ENCODE results near the gene MTAP. TPM values are rescaled to one million over a fixed set of nuclear protein-coding genes. Genes with fewer than 3 reads are reported as not detected.

The MTAP gene
- total RNA-seq, 1 experiment from 2014 or later, result 84.3 TPM

DNA sequence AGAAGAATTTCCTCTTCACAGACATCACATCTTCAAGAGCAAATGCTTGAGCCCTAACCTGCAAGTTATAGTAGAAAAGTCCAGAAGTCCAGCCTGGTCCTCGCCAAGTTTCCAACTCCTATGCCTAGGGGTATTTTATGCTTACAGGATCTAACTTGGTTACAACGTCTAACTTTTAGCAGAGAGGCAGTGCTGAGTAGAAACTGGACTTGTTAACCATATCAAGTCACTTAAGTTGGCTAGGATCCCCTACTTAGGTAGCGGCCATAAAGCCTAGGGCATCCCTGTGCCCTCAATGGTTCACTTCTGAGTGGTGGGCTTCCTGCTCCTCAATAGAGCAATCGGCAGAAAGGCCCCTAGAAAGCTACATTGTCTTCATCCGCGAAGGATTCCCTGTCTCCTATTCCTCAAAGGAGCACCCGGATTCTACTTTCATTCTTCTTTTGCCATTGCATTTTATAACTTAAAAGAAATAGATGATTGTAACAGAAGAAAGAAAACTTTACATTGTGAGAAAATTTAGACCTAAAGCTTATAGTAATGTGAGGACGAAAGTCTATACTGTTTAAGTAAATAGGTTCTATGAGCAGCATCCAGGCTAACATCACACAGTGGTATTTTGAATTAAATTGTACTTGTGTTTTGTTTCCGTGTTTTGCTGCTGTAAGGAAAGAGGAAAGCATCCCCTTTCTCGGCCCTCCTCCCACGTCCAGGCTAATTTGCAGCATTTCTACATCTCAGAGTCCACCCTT is 1.3 kb upstream of the MTAP start:
- no peak for DNase-seq (ENCODE audit: low spot score)
- peaks cover 11% of the 10 kb centered on the region for H3K36me3 Mint-ChIP-seq
- ChIA-PET POLR2A (interaction anchor here (1.0 to 1.2 kb wide), 2 partner anchors 20 to 30 kb away, joined by 3 read pairs; no protein-coding TSS in a partner anchor), CTCF (interaction anchor here (2.2 to 2.6 kb wide), 3 partner anchors 11 to 475 kb away, joined by 6 to 11 read pairs (median 10); partner anchors contain the start of gene CDKN2B)
- peak overlapping the region; percentile 99 for H3K4me3 Mint-ChIP-seq
- peak overlapping the region; percentile 96 for H3K27ac Mint-ChIP-seq
- H3K27me3 Mint-ChIP-seq (ENCODE audit: low read depth), result peaks cover 56% of the 10 kb centered on the region
- TF ChIP-seq, protein P1, sequence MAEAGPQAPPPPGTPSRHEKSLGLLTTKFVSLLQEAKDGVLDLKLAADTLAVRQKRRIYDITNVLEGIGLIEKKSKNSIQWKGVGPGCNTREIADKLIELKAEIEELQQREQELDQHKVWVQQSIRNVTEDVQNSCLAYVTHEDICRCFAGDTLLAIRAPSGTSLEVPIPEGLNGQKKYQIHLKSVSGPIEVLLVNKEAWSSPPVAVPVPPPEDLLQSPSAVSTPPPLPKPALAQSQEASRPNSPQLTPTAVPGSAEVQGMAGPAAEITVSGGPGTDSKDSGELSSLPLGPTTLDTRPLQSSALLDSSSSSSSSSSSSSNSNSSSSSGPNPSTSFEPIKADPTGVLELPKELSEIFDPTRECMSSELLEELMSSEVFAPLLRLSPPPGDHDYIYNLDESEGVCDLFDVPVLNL (CRISPR knock-in tag; IDR thresholded peaks at IDR 0.05; ENCODE audit: borderline replicate concordance, low read depth), result no peak
- ATAC-seq, result no peak
- no peaks in the 10 kb centered on the region for H3K9me3 Mint-ChIP-seq
- H3K4me1 Mint-ChIP-seq, result peaks cover 31% of the 10 kb centered on the region

DNA sequence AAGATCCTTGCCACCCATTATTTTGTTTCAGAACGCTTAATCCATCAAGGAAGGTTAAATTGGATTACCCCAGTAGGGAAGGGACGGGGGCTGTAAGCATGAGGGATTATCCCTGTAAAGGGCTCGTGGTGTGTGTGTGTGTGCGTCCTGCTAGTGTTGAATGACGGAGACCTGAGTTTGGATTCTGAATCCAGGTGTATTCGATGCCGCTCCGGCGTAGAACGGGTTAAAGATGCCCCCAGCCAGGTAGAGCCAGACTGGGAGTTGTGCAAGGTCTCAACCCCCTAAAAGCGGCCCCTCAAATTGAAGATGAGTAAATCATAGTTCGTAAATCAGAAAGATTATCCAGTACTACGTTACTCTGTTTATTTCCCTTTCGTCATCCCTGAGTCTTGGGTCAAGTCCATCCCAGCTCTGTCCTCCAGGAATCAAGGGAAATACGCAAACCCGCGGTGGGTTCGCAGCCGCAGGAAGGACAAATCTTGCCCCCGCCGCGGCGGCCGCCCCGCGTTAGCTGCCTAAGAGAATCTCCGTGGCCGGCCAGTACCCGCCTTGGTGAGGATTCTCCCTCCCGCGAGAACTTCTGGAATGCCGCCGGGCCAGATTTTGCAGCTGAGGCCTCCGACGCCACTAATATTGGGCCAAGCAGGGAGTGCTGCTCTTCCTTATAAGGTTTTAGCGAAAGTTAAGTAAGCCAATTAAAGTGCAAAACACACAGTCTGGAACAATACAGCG is 586 bp upstream of the MTAP start:
- ChIA-PET CTCF (interaction anchor here (1.6 to 2.6 kb wide), 4 partner anchors 11 to 476 kb away, joined by 5 to 11 read pairs (median 8); partner anchors contain the start of gene CDKN2B), POLR2A (interaction anchor here (0.7 to 1.6 kb wide), 6 partner anchors 21 to 1622 kb away, joined by 3 to 6 read pairs (median 3); partner anchors contain the start of gene CDKN2B)
- Mint-ChIP-seq H3K4me1 (peaks cover 35% of the 10 kb centered on the region), H3K27me3 (ENCODE audit: low read depth) (peaks cover 49% of the 10 kb centered on the region), H3K9me3 (no peaks in the 10 kb centered on the region), H3K4me3 (peak overlapping the region; percentile 99), H3K27ac (peak overlapping the region; percentile 96), H3K36me3 (peaks cover 15% of the 10 kb centered on the region)
- peak; percentile 65 for ATAC-seq
- DNase-seq (ENCODE audit: low spot score), result peak; percentile 78
- TF ChIP-seq, protein P2, sequence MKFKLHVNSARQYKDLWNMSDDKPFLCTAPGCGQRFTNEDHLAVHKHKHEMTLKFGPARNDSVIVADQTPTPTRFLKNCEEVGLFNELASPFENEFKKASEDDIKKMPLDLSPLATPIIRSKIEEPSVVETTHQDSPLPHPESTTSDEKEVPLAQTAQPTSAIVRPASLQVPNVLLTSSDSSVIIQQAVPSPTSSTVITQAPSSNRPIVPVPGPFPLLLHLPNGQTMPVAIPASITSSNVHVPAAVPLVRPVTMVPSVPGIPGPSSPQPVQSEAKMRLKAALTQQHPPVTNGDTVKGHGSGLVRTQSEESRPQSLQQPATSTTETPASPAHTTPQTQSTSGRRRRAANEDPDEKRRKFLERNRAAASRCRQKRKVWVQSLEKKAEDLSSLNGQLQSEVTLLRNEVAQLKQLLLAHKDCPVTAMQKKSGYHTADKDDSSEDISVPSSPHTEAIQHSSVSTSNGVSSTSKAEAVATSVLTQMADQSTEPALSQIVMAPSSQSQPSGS (CRISPR knock-in tag; IDR thresholded peaks at IDR 0.05; ENCODE audit: borderline replicate concordance, low read depth), result no peak
- TF ChIP-seq TEAD1 (CRISPR knock-in tag; IDR thresholded peaks at IDR 0.05) (0 out of 2 replicates have a peak, but pooled peaks have one; percentile 28), CBFB (CRISPR knock-in tag; IDR thresholded peaks at IDR 0.05; ENCODE audit: low read depth) (no peak), CREB1 (CRISPR knock-in tag; IDR thresholded peaks at IDR 0.05) (no peak)
- TF ChIP-seq, protein P3, sequence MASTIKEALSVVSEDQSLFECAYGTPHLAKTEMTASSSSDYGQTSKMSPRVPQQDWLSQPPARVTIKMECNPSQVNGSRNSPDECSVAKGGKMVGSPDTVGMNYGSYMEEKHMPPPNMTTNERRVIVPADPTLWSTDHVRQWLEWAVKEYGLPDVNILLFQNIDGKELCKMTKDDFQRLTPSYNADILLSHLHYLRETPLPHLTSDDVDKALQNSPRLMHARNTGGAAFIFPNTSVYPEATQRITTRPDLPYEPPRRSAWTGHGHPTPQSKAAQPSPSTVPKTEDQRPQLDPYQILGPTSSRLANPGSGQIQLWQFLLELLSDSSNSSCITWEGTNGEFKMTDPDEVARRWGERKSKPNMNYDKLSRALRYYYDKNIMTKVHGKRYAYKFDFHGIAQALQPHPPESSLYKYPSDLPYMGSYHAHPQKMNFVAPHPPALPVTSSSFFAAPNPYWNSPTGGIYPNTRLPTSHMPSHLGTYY (CRISPR knock-in tag; IDR thresholded peaks at IDR 0.05), result no peak

DNA sequence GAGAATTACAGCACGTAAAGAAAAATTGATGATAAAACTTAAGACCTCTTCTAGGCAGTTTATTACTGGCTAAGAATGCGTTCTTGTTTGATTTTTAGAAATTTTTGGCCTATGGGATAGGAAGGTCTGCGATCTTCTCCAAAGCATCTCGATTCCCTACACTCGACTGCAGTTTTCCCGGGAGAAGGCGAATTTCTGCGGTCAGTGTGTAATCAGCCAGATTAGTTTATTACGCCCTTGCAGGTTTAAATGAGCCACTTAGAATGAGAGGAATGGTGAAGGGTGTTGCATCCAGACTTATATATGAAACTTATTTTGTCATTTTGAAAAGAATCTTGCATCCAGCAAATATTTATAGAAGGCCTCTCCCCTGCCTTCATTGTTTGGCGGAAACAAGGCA is 1.2 kb downstream of the MTAP start:
- Mint-ChIP-seq H3K27me3 (ENCODE audit: low read depth) (peaks cover 32% of the 10 kb centered on the region), H3K4me3 (peak overlapping the region; percentile 99), H3K4me1 (peaks cover 35% of the 10 kb centered on the region), H3K36me3 (peaks cover 26% of the 10 kb centered on the region), H3K9me3 (no peaks in the 10 kb centered on the region), H3K27ac (peak overlapping the region; percentile 97)
- TF ChIP-seq KAT7 (CRISPR knock-in tag; IDR thresholded peaks at IDR 0.05; ENCODE audit: borderline replicate concordance), result no peak
- TF ChIP-seq, protein P4, sequence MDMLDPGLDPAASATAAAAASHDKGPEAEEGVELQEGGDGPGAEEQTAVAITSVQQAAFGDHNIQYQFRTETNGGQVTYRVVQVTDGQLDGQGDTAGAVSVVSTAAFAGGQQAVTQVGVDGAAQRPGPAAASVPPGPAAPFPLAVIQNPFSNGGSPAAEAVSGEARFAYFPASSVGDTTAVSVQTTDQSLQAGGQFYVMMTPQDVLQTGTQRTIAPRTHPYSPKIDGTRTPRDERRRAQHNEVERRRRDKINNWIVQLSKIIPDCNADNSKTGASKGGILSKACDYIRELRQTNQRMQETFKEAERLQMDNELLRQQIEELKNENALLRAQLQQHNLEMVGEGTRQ (CRISPR knock-in tag; IDR thresholded peaks at IDR 0.05), result no peak
- TF ChIP-seq SOX15 (CRISPR knock-in tag; IDR thresholded peaks at IDR 0.05), result no peak
- TF ChIP-seq, protein P5, sequence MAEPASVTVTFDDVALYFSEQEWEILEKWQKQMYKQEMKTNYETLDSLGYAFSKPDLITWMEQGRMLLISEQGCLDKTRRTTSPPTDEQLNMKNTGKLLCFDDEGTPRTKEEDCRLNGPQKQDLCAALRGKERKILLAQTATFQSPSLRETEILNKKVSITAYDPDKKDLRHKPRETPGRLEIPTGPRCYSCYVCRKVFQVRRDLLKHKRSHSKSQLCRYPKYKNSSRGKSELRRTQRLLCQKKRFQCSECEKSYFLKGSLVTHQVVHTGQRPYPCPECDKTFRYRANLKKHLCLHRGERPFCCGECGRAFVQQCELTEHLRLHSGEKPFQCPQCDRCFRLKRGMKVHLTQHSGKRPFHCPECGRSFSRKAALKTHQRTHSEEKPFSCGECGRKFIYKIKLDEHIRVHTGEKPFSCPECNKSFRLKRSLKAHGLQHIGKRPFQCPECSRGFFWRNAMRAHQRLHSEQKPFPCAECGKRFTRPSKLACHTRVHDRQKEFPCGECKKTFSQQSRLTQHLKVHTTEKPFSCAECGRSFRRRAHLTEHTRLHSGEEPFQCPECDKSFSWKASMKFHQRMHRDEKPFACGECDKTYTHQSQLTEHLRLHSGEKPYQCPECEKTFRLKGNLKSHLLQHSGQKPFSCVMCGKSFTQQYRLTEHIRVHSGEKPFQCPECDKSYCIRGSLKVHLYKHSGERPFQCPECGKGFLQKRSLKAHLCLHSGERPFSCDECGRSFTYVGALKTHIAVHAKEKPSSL (CRISPR knock-in tag; conservative IDR thresholded peaks at IDR 0.05), result no peak
- TF ChIP-seq, protein P6, sequence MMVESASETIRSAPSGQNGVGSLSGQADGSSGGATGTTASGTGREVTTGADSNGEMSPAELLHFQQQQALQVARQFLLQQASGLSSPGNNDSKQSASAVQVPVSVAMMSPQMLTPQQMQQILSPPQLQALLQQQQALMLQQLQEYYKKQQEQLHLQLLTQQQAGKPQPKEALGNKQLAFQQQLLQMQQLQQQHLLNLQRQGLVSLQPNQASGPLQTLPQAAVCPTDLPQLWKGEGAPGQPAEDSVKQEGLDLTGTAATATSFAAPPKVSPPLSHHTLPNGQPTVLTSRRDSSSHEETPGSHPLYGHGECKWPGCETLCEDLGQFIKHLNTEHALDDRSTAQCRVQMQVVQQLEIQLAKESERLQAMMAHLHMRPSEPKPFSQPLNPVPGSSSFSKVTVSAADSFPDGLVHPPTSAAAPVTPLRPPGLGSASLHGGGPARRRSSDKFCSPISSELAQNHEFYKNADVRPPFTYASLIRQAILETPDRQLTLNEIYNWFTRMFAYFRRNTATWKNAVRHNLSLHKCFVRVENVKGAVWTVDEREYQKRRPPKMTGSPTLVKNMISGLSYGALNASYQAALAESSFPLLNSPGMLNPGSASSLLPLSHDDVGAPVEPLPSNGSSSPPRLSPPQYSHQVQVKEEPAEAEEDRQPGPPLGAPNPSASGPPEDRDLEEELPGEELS (CRISPR knock-in tag; IDR thresholded peaks at IDR 0.05), result no peak
- no peak for TF ChIP-seq NFYB (CRISPR knock-in tag; conservative IDR thresholded peaks at IDR 0.05; ENCODE audit: low read depth)
- TF ChIP-seq NR2C2 (CRISPR knock-in tag; IDR thresholded peaks at IDR 0.05), result no peak
- TF ChIP-seq RORB (CRISPR knock-in tag; IDR thresholded peaks at IDR 0.05), result no peak
- no peak for TF ChIP-seq ZNF263 (CRISPR knock-in tag; IDR thresholded peaks at IDR 0.05; ENCODE audit: low read depth)
- no peak for TF ChIP-seq CREB1 (CRISPR knock-in tag; IDR thresholded peaks at IDR 0.05)
- no peak for TF ChIP-seq SP1 (CRISPR knock-in tag; conservative IDR thresholded peaks at IDR 0.05)
- ChIA-PET CTCF (interaction anchor here (1.0 to 2.6 kb wide), 4 partner anchors 9 to 369 kb away, joined by 3 to 11 read pairs (median 8); partner anchors contain the start of gene CDKN2B), POLR2A (interaction anchor here (1.3 kb wide), 1 partner anchor 166 kb away, joined by 3 read pairs; no protein-coding TSS in a partner anchor)
- DNase-seq (ENCODE audit: low spot score), result no peak
- ATAC-seq, result no peak
